Measurements from ENCODE around the gene ACTR3. TPM values are rescaled to one million over a fixed set of nuclear protein-coding genes. Genes with fewer than 3 reads are reported as not detected.

The ACTR3 gene
- total and polyA plus RNA-seq, 10 of the 15 experiments (the other 5 are each of a cell fraction or from before 2014, with no cell fraction given) = 79.1 to 616 (median 471) TPM

GRCh38 chr2:114009205-114009944 lies 119.5 kb downstream of the ACTR3 start:
- TF ChIP-seq KLF5 (IDR thresholded peaks at IDR 0.05; ENCODE audit: partially characterized antibody) (no peak), MLLT1 (IDR thresholded peaks at IDR 0.05) (no peak), REST (IDR thresholded peaks at IDR 0.05; ENCODE audit: low read depth, low read length) (no peak)
- Histone ChIP-seq H3K27me3 (replicated peaks in 1 of 2; ENCODE audit: control insufficient read depth in 2 of 2, insufficient read depth in 2 of 2, low read length in 1 of 2) (peaks cover 0 to 1% of the 10 kb centered on the region in 2 experiments; a peak in 2 of 4 replicates), H2AFZ (ENCODE audit: control insufficient read depth, low read depth, low read length) (no peak overlapping the region), H3K27ac (ENCODE audit: control insufficient read depth, insufficient read depth) (no peak overlapping the region), H4K20me1 (ENCODE audit: control insufficient read depth, insufficient read depth) (no peaks in the 10 kb centered on the region), H3K9ac (ENCODE audit: control insufficient read depth, insufficient read depth, low read length) (no peak overlapping the region), H3K4me2 (ENCODE audit: control insufficient read depth, insufficient read depth) (no peak overlapping the region), H3K79me2 (ENCODE audit: control insufficient read depth, insufficient read depth, low read length) (no peaks in the 10 kb centered on the region), H3K9me3 (replicated peaks; ENCODE audit: control insufficient read depth, insufficient read depth, low read length) (no peaks in the 10 kb centered on the region), H3K36me3 (ENCODE audit: control insufficient read depth in 2 of 2, insufficient read depth in 2 of 2, low read length in 1 of 2) (no peaks in the 10 kb centered on the region), H3K4me1 (ENCODE audit: control insufficient read depth, insufficient read depth, low read length) (peaks cover 6% of the 10 kb centered on the region; the same call in 1 of the 2 replicates), H3K4me3 (no peak overlapping the region)
- WGBS (ENCODE audit: insufficient coverage, insufficient replicate concordance, low lambda C conversion rate, missing lambda C conversion rate) = 25% methylated on average over 7 of the region's 7 CpGs
- FAIRE-seq (no peak), DNase-seq (ENCODE audit: low read depth, low spot score) (no peak), ATAC-seq (no peak)
- BruUV-seq (replicated peaks) = no TSS peak
- ChIA-PET SMC1A (ENCODE audit: uncharacterized antibody, unreplicated experiment) (interaction anchor here (1.0 kb wide), 1 partner anchor 31 kb away, joined by 3 read pairs; no protein-coding TSS in a partner anchor), RAD21 (ENCODE audit: unreplicated experiment) (no interaction called here), CTCF (no interaction called here), POLR2A (no interaction called here)
- intact Hi-C loops (cut with micrococcal nuclease; ENCODE audit: unreplicated experiment) (no loop called here), in situ Hi-C loops (cut with MboI) (no loop called here)
